H9 (cell line): ENCODE data around the gene PAFAH1B2. TPM values are rescaled to one million over a fixed set of nuclear protein-coding genes. Genes with fewer than 3 reads are reported as not detected.

ENCODE experiments used
- DNase-seq: peaks from one replicate; pipeline ENCODE4 v3.0.0-alpha.2; 2017
- H2AFZ ChIP-seq: one replicate; pipeline ENCODE4 v1.6.1; 2013; ENCODE audit warnings: mild to moderate bottlenecking, low read length, control low read depth, moderate library complexity
- H2AK5ac ChIP-seq: 2 replicates; pipeline ENCODE4 v1.6.1; 2013; ENCODE audit warnings: low read length, control low read depth, mixed read lengths; ENCODE audit not compliant: insufficient read length
- H2BK120ac ChIP-seq: one replicate; pipeline ENCODE4 v1.6.1; 2013; ENCODE audit warnings: low read depth, mild to moderate bottlenecking, low read length, control low read depth, inconsistent platforms; ENCODE audit not compliant: poor library complexity, severe bottlenecking
- H2BK12ac ChIP-seq: 2 replicates; pipeline ENCODE4 v1.6.1; 2013; ENCODE audit warnings: low read length, control low read depth, mixed read lengths, low read depth; ENCODE audit not compliant: insufficient read length
- H2BK15ac ChIP-seq: 2 replicates; pipeline ENCODE4 v1.6.1; 2013; ENCODE audit warnings: low read depth, low read length, control low read depth
- H2BK20ac ChIP-seq: one replicate; pipeline ENCODE4 v1.6.1; 2013; ENCODE audit warnings: low read depth, mild to moderate bottlenecking, low read length, control low read depth, inconsistent platforms; ENCODE audit not compliant: poor library complexity, severe bottlenecking
- H2BK5ac ChIP-seq: 2 replicates; pipeline ENCODE4 v1.6.1; 2013; ENCODE audit warnings: low read length, control low read depth, mixed read lengths; ENCODE audit not compliant: insufficient read length
- H3K14ac ChIP-seq: 2 replicates; pipeline ENCODE4 v1.6.1; 2013; ENCODE audit warnings: low read length, control low read depth; ENCODE audit not compliant: insufficient read depth
- H3K18ac ChIP-seq: 2 replicates; pipeline ENCODE4 v1.6.1; 2013; ENCODE audit warnings: low read depth, mild to moderate bottlenecking, mixed read lengths, low read length, control low read depth; ENCODE audit not compliant: insufficient read length
- H3K23ac ChIP-seq: 2 replicates; pipeline ENCODE4 v1.6.1; 2013; ENCODE audit warnings: low read length, control low read depth, mixed read lengths, low read depth; ENCODE audit not compliant: insufficient read length
- H3K23me2 ChIP-seq: 2 replicates; pipeline ENCODE4 v1.6.1; 2013; ENCODE audit warnings: low read depth, mild to moderate bottlenecking, mixed read lengths, low read length, control low read depth; ENCODE audit not compliant: insufficient read length, poor library complexity, severe bottlenecking
- H3K27ac ChIP-seq: 2 replicates; pipeline ENCODE4 v1.5.1; 2013; ENCODE audit warnings: low read length, control low read depth, mixed read lengths, low read depth; ENCODE audit not compliant: insufficient read length
- H3K27me3 ChIP-seq: 2 replicates; pipeline ENCODE4 v1.6.1; 2013; ENCODE audit warnings: low read length, control low read depth, inconsistent platforms; ENCODE audit not compliant: insufficient read depth
- H3K4ac ChIP-seq: 2 replicates; pipeline ENCODE4 v1.6.1; 2013; ENCODE audit warnings: low read depth, mild to moderate bottlenecking, control low read depth, inconsistent platforms, low read length, moderate library complexity
- H3K4me1 ChIP-seq: 2 replicates; pipeline ENCODE4 v1.6.1; 2013; ENCODE audit warnings: low read length, control low read depth, inconsistent platforms; ENCODE audit not compliant: insufficient read depth
- H3K4me2 ChIP-seq: 2 replicates; pipeline ENCODE4 v1.6.1; 2013; ENCODE audit warnings: low read length, control low read depth, mixed read lengths; ENCODE audit not compliant: insufficient read length, insufficient read depth
- H3K56ac ChIP-seq: 2 replicates; pipeline ENCODE4 v1.6.1; 2013; ENCODE audit warnings: low read depth, mild to moderate bottlenecking, mixed read lengths, low read length, control low read depth; ENCODE audit not compliant: insufficient read length
- H3K79me1 ChIP-seq: 2 replicates; pipeline ENCODE4 v1.6.1; 2013; ENCODE audit warnings: low read depth, mild to moderate bottlenecking, moderate library complexity, low read length, control low read depth, inconsistent platforms; ENCODE audit not compliant: insufficient read depth, poor library complexity, severe bottlenecking
- H3K79me2 ChIP-seq: 2 replicates; pipeline ENCODE4 v1.6.1; 2013; ENCODE audit warnings: low read length, control low read depth, inconsistent platforms; ENCODE audit not compliant: insufficient read depth
- H3K9ac ChIP-seq: 2 replicates; pipeline ENCODE4 v1.6.1; 2013; ENCODE audit warnings: low read length, control low read depth, mixed read lengths; ENCODE audit not compliant: insufficient read length; ENCODE audit errors: extremely low read depth
- H3K9me3 ChIP-seq: one replicate; pipeline ENCODE4 v1.6.1; 2013; ENCODE audit warnings: low read depth, low read length, inconsistent platforms; ENCODE audit not compliant: control insufficient read depth
- H3T11ph ChIP-seq: one replicate; pipeline ENCODE4 v1.6.1; 2013; ENCODE audit warnings: mild to moderate bottlenecking, low read length, control low read depth, inconsistent platforms
- H4K20me1 ChIP-seq: one replicate; pipeline ENCODE4 v1.6.1; 2013; ENCODE audit not compliant: control insufficient read depth, insufficient read length, insufficient read depth
- H4K5ac ChIP-seq: 2 replicates; pipeline ENCODE4 v1.6.1; 2013; ENCODE audit warnings: low read depth, mild to moderate bottlenecking, mixed read lengths, low read length, control low read depth; ENCODE audit not compliant: insufficient read length
- H4K8ac ChIP-seq: replicated peaks from 2 replicates; pipeline ENCODE4 v1.6.1; 2013; ENCODE audit warnings: low read length, control low read depth, mixed read lengths, low read depth; ENCODE audit not compliant: insufficient read length
- H4K91ac ChIP-seq: 2 replicates; pipeline ENCODE4 v1.6.1; 2013; ENCODE audit warnings: low read depth, mild to moderate bottlenecking, moderate library complexity, mixed read lengths, low read length, control low read depth; ENCODE audit not compliant: insufficient read length
- H3K27ac Mint-ChIP-seq, 3 experiments: 2 replicates in 2 of 3; 3 replicates in 1 of 3; pipeline ENCODE4 v1.8.0; 2020 to 2021; ENCODE audit warnings: mixed read lengths in 3 of 3, mild to moderate bottlenecking in 1 of 3, moderate library complexity in 1 of 3
- H3K27me3 Mint-ChIP-seq: 2 replicates; pipeline ENCODE4 v1.8.0; 2021; ENCODE audit warnings: low read depth, mild to moderate bottlenecking, moderate library complexity, mixed read lengths
- H3K36me3 Mint-ChIP-seq, 3 experiments: 2 replicates in 2 of 3; 3 replicates in 1 of 3; pipeline ENCODE4 v1.8.0; 2020 to 2021; ENCODE audit warnings: low read depth in 3 of 3, mixed read lengths in 3 of 3; ENCODE audit not compliant: insufficient read depth in 1 of 3
- H3K4me1 Mint-ChIP-seq, 2 experiments: 2 replicates each; pipeline ENCODE4 v1.8.0; 2020; ENCODE audit warnings: mixed read lengths in 2 of 2
- H3K4me3 Mint-ChIP-seq, 2 experiments: 2 replicates in 1 of 2; 3 replicates in 1 of 2; pipeline ENCODE4 v1.8.0; 2020 to 2021; ENCODE audit warnings: mild to moderate bottlenecking in 2 of 2, mixed read lengths in 2 of 2, moderate library complexity in 1 of 2
- H3K9me3 Mint-ChIP-seq, 2 experiments: 2 replicates in 1 of 2; 3 replicates in 1 of 2; pipeline ENCODE4 v1.8.0; 2020; ENCODE audit warnings: mild to moderate bottlenecking in 2 of 2, mixed read lengths in 2 of 2, moderate library complexity in 1 of 2
- CTCF ChIP-seq: fragments of 200-600 bp; sonication (generic); conservative IDR thresholded peaks from 3 replicates; pipeline ENCODE4 v1.8.0; 2021; ENCODE audit warnings: antibody characterized with exemption, mild to moderate bottlenecking
- WGBS: extraction: QIAGEN DNeasy Blood & Tissue Kit; methylation state at CpG from one replicate; pipeline ENCODE4 v1.1.7; 2013; ENCODE audit warnings: missing lambda C conversion rate, low lambda C conversion rate, mixed read lengths; ENCODE audit not compliant: insufficient read length; ENCODE audit errors: extremely low coverage; 5-methylcytosine and 5-hydroxymethylcytosine counted together
- total RNA-seq: library from RNA; stranded (reverse); gene quantifications from 2 replicates; pipeline ENCODE4 v1.2.1, GENCODE V29; 2021

The PAFAH1B2 gene
- total RNA-seq, 1 experiment from 2014 or later, result 161 TPM

GRCh38 chr11:117210620-117211019 lies 66.5 kb downstream of the PAFAH1B2 start:
- Histone ChIP-seq H4K5ac (no peak overlapping the region), H3K18ac (no peak overlapping the region), H2BK12ac (no peak overlapping the region), H3K27me3 (no peaks in the 10 kb centered on the region), H3K27ac (no peak overlapping the region), H4K20me1 (no peaks in the 10 kb centered on the region), H2AK5ac (no peak overlapping the region), H3T11ph (no peak overlapping the region), H3K79me1 (no peaks in the 10 kb centered on the region), H3K4me1 (no peaks in the 10 kb centered on the region), H3K4ac (no peak overlapping the region), H3K9ac (no peak overlapping the region), H2BK5ac (no peak overlapping the region), H3K23me2 (no peaks in the 10 kb centered on the region), H4K8ac (no peak overlapping the region), H3K56ac (no peak overlapping the region), H2BK120ac (no peak overlapping the region), H2BK20ac (no peak overlapping the region), H3K14ac (no peak overlapping the region), H2BK15ac (no peak overlapping the region), H2AFZ (no peak overlapping the region), H3K9me3 (no peaks in the 10 kb centered on the region), H3K23ac (no peak overlapping the region), H3K4me2 (no peak overlapping the region), H3K79me2 (no peaks in the 10 kb centered on the region), H4K91ac (no peak overlapping the region)
- no CpG with 5 or more reads among the region's 3 CpGs for WGBS
- Mint-ChIP-seq H3K4me1 (peaks cover 0 to 4% of the 10 kb centered on the region in 2 experiments; a peak in 1 of 4 replicates), H3K27ac (no peak overlapping the region), H3K36me3 (peaks cover 4 to 19% (median 16%) of the 10 kb centered on the region in 3 experiments; a peak in 6 of 7 replicates), H3K4me3 (no peak overlapping the region), H3K27me3 (peaks cover 2% of the 10 kb centered on the region; the same call in 1 of the 2 replicates), H3K9me3 (no peaks in the 10 kb centered on the region)
- no peak for DNase-seq
- TF ChIP-seq CTCF, result no peak
